SK-N-MC (cell line): ENCODE data around the gene USP48.
A peak's percentile ranks its signal among the peaks of the same experiment; 100 is the strongest.

Source experiments
- DNase-seq: peaks from one replicate; pipeline ENCODE4 v3.0.0-alpha.2; 2011; ENCODE audit warnings: low read depth, low spot score
- H3K27ac ChIP-seq: fragments of 200-600 bp; sonication (generic); 2 replicates; pipeline ENCODE4 v1.5.1; 2016; ENCODE audit warnings: mixed run types
- H3K36me3 ChIP-seq: fragments of 200-600 bp; sonication (generic); 2 replicates; pipeline ENCODE4 v1.6.1; 2017; ENCODE audit warnings: antibody characterized with exemption, low read length, mixed read lengths; ENCODE audit not compliant: insufficient read depth
- H3K4me3 ChIP-seq: fragments of 200-600 bp; sonication (generic); 2 replicates; pipeline ENCODE4 v1.5.1; 2016
- H3K9ac ChIP-seq: fragments of 200-600 bp; sonication (generic); 2 replicates; pipeline ENCODE4 v1.8.0; 2017; ENCODE audit warnings: mixed run types, mixed read lengths; ENCODE audit not compliant: insufficient read length
- H3K9me3 ChIP-seq: fragments of 200-600 bp; sonication (generic); 2 replicates; pipeline ENCODE4 v1.6.1; 2017; ENCODE audit warnings: low read depth, mild to moderate bottlenecking, antibody characterized with exemption, low read length, moderate library complexity, mixed read lengths
- EZH2 ChIP-seq: fragments of 200-600 bp; sonication (generic); IDR thresholded peaks from one replicate; pipeline ENCODE4 v1.6.1; 2017; ENCODE audit warnings: antibody characterized with exemption
- FOXP2 ChIP-seq: optimal IDR thresholded peaks from 2 replicates; pipeline ENCODE3; 2011; ENCODE audit warnings: mild to moderate bottlenecking, moderate library complexity; ENCODE audit not compliant: insufficient read depth; ENCODE audit errors: extremely low read length, control extremely low read depth
- POLR2AphosphoS5 ChIP-seq: IDR thresholded peaks from 2 replicates; pipeline ENCODE4 v1.6.1; 2012; ENCODE audit warnings: mild to moderate bottlenecking, low read depth, low read length, borderline replicate concordance

Gene USP48

DNA sequence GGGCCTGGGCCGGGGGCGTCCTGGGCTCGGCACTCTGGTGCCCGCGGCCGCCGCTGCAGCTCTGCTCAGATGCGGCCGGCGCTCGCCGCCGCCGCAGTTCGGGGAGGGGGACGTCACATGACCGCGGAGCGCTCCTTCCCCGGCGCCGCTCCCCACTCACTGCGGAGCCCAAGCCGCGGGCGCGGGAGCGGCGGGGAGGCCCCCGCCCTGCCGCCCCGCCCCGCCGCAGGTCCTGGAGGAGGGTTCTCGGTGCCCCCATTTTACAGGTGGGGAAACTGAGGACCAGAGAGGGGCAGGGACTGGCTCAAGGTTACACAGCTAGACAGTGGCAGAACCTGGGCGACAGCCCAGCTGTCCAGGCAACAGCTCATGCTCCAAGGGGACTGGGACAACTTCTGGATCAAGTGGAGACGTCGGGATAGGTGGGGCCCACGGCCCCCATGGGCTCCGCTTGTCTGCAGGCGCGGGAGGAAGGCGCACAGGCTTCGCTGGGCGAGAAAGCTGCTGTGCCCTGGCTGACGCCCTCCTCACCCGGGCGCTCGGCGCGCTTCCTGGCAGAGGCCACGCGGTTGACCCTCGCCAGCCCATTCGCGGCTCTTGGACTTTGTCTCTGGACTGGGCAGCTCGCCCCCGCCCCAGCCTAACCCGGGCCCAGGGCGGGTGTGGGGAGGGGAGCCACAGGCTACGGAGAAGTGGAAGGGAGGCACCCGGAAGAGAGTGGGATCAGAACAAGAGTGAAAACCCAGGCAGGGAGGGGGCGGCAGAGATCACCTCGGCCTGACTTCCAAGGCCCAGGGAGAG is 113.5 kb downstream of the USP48 start, which contains the start of gene RAP1GAP:
Gene RAP1GAP (minus strand): TSS at position 100 of the 801 bp plus-strand sequence. CDS start 49,325 bp downstream, outside the sequence.
- no peaks in the 10 kb centered on the region for H3K9me3 ChIP-seq
- H3K36me3 ChIP-seq, result no peaks in the 10 kb centered on the region
- H3K9ac ChIP-seq, result peak within 1 kb of the TSS; percentile 62
- no peak for TF ChIP-seq POLR2AphosphoS5
- TF ChIP-seq EZH2, result no peak
- TF ChIP-seq FOXP2, result no peak
- no peak within 1 kb of the TSS for H3K27ac ChIP-seq
- DNase-seq, result no peak
- peak within 1 kb of the TSS; percentile 82 for H3K4me3 ChIP-seq

DNA sequence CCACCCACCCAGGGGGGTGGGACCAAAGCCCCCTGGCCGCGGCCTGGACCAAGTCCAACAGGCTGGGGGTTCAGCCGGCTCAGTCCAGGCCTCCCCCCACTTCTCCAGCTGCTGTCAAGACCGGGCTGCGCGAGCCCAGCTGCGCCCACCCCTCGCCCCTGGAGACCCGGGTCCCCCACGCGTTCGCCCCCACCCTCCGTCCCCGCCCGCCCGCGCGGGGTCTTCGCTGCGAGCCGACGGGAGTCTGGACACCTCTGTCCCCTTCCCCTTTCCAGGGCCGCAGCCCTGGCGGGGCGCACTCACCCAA is 114.0 kb downstream of the USP48 start:
- TF ChIP-seq FOXP2, result no peak
- no peak for TF ChIP-seq POLR2AphosphoS5
- TF ChIP-seq EZH2, result no peak
- H3K27ac ChIP-seq, result no peak overlapping the region
- peak overlapping the region; percentile 62 for H3K9ac ChIP-seq

GRCh38 chr1:21668232-21668950 is 114.6 kb downstream of the USP48 start:
- H3K36me3 ChIP-seq, result no peaks in the 10 kb centered on the region
- no peaks in the 10 kb centered on the region for H3K9me3 ChIP-seq
- TF ChIP-seq POLR2AphosphoS5, result no peak
- TF ChIP-seq FOXP2, result no peak
- TF ChIP-seq EZH2, result no peak
- H3K4me3 ChIP-seq, result peak overlapping the region; percentile 82
- no peak overlapping the region for H3K27ac ChIP-seq
- H3K9ac ChIP-seq, result peak overlapping the region; percentile 62
- no peak for DNase-seq

More for the DNA sequence above, 114.0 kb downstream of the USP48 start:
- Histone ChIP-seq H3K36me3 (no peaks in the 10 kb centered on the region), H3K4me3 (peak overlapping the region; percentile 82), H3K9me3 (no peaks in the 10 kb centered on the region)
- DNase-seq, result no peak

DNA sequence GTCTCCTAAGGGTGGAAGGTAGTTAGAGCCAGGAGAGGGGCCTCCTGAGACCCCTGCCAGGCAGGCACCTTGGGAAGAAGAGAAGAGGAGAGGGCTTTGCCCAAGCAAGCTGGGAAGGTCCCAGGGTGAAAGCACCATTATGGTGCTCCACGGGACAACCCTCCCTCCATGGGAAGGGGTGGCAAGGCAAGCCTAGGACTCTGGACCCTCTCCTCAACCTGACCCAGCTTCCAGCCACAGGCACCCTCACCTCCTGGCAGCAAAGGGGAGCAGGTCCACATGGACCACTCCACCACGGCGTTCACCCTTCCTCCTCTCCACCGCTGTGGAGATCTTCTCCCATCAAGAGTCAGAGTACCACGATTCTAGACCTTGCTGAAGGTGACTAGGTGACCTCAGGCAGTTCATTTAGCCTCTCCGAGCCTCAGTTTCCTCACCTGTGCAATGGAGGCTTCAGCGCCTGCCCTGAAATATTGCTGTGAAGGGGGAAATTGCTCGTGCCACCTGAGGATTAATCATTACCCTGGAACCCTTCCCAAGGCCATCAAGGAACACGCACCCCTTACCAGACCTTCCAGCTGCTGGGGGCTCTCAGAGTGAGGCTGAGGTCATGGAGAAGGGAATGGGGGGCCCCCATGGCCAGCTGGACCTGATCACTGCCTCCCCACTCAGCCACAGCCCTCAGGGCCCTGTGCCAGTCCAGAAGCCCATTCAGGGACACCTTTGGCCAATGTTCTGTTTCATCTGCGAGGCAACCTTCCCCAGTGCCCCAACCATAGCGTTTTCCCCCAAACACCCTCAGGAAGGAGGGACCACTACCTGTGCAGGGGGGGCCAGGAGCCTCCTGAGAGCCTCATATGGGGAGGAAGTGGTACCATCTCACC is 115.4 kb downstream of the USP48 start:
- H3K4me3 ChIP-seq, result no peak overlapping the region
- TF ChIP-seq FOXP2 (no peak), EZH2 (no peak), POLR2AphosphoS5 (no peak)
- no peaks in the 10 kb centered on the region for H3K9me3 ChIP-seq
- H3K36me3 ChIP-seq, result no peaks in the 10 kb centered on the region
- DNase-seq, result no peak
- H3K27ac ChIP-seq, result no peak overlapping the region
- H3K9ac ChIP-seq, result no peak overlapping the region

- no peak for TF ChIP-seq FOXP2
- TF ChIP-seq POLR2AphosphoS5, result no peak
- no peak for TF ChIP-seq EZH2
- no peak overlapping the region for H3K4me3 ChIP-seq
- no peak overlapping the region for H3K27ac ChIP-seq
- H3K9ac ChIP-seq, result no peak overlapping the region
- H3K36me3 ChIP-seq, result no peaks in the 10 kb centered on the region
- no peaks in the 10 kb centered on the region for H3K9me3 ChIP-seq
- DNase-seq, result no peak
Observed at GRCh38 chr1:21666576-21667320, 116.2 kb downstream of the USP48 start.

- H3K27ac ChIP-seq, result no peak overlapping the region
- TF ChIP-seq EZH2 (no peak), FOXP2 (no peak), POLR2AphosphoS5 (no peak)
- no peaks in the 10 kb centered on the region for H3K9me3 ChIP-seq
- no peak overlapping the region for H3K4me3 ChIP-seq
- no peak overlapping the region for H3K9ac ChIP-seq
- no peaks in the 10 kb centered on the region for H3K36me3 ChIP-seq
- no peak for DNase-seq
Observed at GRCh38 chr1:21665711-21666575, 117.0 kb downstream of the USP48 start.

DNA sequence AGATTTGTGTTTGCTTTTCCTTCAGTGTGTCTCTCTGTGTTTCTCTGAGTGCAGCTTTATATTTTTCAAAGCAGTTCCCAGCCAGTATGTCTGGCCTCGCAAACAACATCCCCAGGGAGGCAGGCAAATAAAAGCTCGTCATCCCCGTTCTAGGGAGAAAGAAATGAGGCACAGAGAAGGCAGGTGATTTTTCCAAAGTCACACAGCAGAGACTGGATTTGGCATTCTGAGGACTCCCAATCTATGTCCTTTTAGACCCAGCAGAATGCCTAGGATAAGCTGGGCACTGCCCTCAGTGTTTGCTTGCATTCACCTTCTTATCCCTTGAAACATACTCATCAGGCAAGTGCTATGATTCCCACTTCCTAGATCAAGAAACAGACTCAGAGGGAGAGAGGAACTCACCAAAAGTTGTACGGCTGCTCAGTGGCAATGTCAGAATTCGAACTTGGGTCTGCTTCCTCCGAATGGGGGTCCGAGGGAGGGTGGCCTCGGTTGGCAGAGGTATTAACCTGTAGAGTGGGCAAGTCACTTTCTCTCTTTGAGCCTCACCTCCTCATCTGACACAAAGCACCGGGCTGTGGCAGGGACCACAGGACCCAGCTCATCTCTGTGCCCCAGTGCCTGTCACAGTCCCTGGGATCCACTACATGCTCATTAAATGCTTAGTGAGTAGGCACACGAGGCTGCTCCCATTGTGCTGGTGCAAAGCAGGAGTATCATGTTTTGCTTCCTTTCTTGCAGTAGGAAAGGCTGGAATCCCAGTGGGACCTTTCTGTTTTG is 118.0 kb downstream of the USP48 start:
- no peaks in the 10 kb centered on the region for H3K36me3 ChIP-seq
- no peak overlapping the region for H3K27ac ChIP-seq
- no peak for DNase-seq
- no peaks in the 10 kb centered on the region for H3K9me3 ChIP-seq
- no peak overlapping the region for H3K4me3 ChIP-seq
- H3K9ac ChIP-seq, result no peak overlapping the region
- TF ChIP-seq EZH2 (no peak), FOXP2 (no peak), POLR2AphosphoS5 (no peak)
